SU-DHL-6 (cell line): Measurements from ENCODE around the gene CIT.

ENCODE experiments used
- CTCF ChIP-seq: fragments of 200-600 bp; sonication (generic); IDR thresholded peaks from one replicate; pipeline ENCODE4 v1.5.1; 2017; ENCODE audit warnings: antibody characterized with exemption, mild to moderate bottlenecking, low read length, moderate library complexity; ENCODE audit not compliant: insufficient read depth, poor library complexity, severe bottlenecking
- EZH2phosphoT487 ChIP-seq: fragments of 200-600 bp; sonication (generic), shearing (Covaris generic); conservative IDR thresholded peaks from 2 replicates; pipeline ENCODE4 v1.6.1; 2018; ENCODE audit warnings: mild to moderate bottlenecking, antibody characterized with exemption, low read length, moderate library complexity, mixed read lengths

DNA sequence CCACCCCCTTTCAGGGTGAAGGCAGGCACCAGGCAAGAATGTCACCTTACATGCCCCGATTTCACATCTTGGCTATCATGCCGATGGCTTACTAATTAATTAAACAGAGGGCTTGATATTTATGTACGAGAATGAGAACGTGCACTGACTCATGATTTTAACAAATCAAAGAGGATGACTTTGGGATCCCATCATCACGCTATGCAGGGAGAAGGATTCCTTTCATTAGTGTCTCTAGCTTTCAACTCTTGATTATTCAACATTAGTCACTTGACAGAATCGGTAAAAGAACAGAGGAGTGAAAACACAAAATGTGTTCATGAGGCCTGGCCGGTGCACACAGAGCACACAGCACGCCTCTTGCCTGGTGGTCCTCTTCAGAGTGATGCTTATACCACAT, 128.6 kb downstream of the CIT start:
- TF ChIP-seq CTCF (no peak), EZH2phosphoT487 (no peak)
